ENCODE data around the gene DOCK4.

- no peak for TF ChIP-seq CTCF (IDR thresholded peaks at IDR 0.05)
- no peak for TF ChIP-seq POLR2A (IDR thresholded peaks at IDR 0.05)
- TF ChIP-seq POLR2AphosphoS5 (IDR thresholded peaks at IDR 0.05), result no peak
- no peak for TF ChIP-seq EP300 (IDR thresholded peaks at IDR 0.05; ENCODE audit: low read depth)
Measured at GRCh38 chr7:111903797-111904196, 302.4 kb downstream of the DOCK4 start.
